Urinary bladder (tissue), 4 donors: ENCODE data around the gene MDP1. TPM values are rescaled to one million over a fixed set of nuclear protein-coding genes. Genes with fewer than 3 reads are reported as not detected.
"Not testable (repeated sequence)": the region's sequence is repeated elsewhere in the genome, so short reads cannot be mapped to it uniquely, and the experiment has no call there.

Experiments
- DNase-seq: peaks from one replicate; pipeline ENCODE4 v3.0.0-alpha.2; 2015; ENCODE audit errors: extremely low spot score
- H3K27ac ChIP-seq: one replicate; pipeline ENCODE4 v1.5.1; 2013; ENCODE audit warnings: low read depth, mild to moderate bottlenecking, moderate library complexity
- H3K36me3 ChIP-seq: one replicate; pipeline ENCODE4 v1.6.1; 2013; ENCODE audit warnings: mild to moderate bottlenecking, moderate library complexity; ENCODE audit not compliant: insufficient read depth
- H3K4me1 ChIP-seq: one replicate; pipeline ENCODE4 v1.6.1; 2013; ENCODE audit warnings: mild to moderate bottlenecking, moderate library complexity; ENCODE audit not compliant: insufficient read depth
- H3K4me3 ChIP-seq: one replicate; pipeline ENCODE4 v1.5.1; 2013; ENCODE audit warnings: low read depth, low read length
- WGBS: extraction: QIAGEN DNeasy Blood & Tissue Kit; methylation state at CpG from one replicate; pipeline ENCODE4 v1.1.7; 2013; 5-methylcytosine and 5-hydroxymethylcytosine counted together
- polyA plus RNA-seq: library from polyadenylated mRNA; stranded (reverse); fragments of 200-250 nt; gene quantifications from one replicate; pipeline ENCODE4 v1.2.3, GENCODE V29; 2013
- total RNA-seq: library from RNA; depleted of rRNA; stranded (reverse); fragments of >200 nt; gene quantifications from one replicate; pipeline ENCODE4 v1.2.3, GENCODE V29; 2014
- donor health status: healthy with polysubstance abuse.
- donor health status: healthy.

The MDP1 gene
- total and polyA plus RNA-seq, 2 donors: 15.1 to 29.1 TPM

- Histone ChIP-seq H3K27ac (no peak overlapping the region), H3K4me1 (no peaks in the 10 kb centered on the region), H3K36me3 (no peaks in the 10 kb centered on the region), H3K4me3 (no peak overlapping the region)
- DNase-seq: no peak
- 95% methylated on average over 5 of the region's 5 CpGs for WGBS
Measured at GRCh38 chr14:24207104-24207551, 8.7 kb downstream of the MDP1 start.

GRCh38 chr14:24206260-24207103, 9.4 kb downstream of the MDP1 start:
- peaks cover under 1% of the 10 kb centered on the region for H3K36me3 ChIP-seq
- no peak for DNase-seq
- WGBS: 97% methylated on average over 11 of the region's 11 CpGs

DNA sequence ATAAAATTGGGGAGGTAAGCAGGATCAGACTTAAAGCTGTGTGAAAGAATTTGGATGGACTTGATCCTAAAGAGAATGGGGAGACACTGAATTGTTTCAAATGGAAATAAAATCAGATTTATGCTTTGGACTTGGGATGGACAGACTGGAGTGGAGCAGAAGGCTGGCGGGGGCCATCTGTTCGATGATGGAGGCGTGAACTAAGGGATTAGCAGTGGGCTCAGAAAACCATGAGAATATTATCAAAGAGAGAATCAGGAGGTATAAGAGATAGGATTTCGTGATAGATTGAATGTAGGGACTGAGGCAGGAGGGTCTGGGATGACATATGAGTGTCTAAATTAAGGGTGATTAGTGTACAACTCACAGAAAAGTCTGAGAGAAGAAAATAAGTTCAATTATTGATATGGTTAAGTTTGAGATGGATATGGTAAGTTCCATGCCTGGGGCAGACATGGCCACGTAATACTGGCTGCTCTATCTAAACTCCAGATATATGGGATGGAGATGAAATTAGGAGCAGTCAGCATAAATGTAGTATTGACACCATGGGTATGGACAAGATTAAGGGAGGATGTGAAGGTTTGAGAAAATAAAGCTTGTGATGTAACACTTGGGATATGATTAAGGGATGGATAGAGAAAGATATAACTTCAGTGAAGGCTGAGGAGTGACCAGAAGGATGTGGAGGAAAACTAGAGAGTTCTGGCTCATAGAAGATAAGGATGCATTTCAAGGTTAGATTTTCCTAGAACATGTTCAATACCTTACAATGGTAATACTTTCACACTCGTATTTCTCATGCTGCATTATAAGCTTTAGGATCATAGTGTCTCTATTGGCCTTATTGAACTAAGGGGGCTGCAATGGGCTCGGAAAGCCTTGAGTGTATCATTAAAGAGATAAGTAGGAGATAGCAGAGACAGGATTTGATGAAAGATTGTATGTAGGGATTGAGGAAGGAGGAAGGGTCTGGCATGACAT, 11.4 kb downstream of the MDP1 start:
- Histone ChIP-seq H3K4me3 (no peak overlapping the region), H3K4me1 (no peaks in the 10 kb centered on the region), H3K36me3 (peaks cover 2% of the 10 kb centered on the region), H3K27ac (no peak overlapping the region)
- 90% methylated on average over 7 of the region's 7 CpGs for WGBS
- no peak for DNase-seq

More at GRCh38 chr14:24206260-24207103, 9.4 kb downstream of the MDP1 start:
- Histone ChIP-seq H3K4me3 (no peak overlapping the region), H3K27ac (no peak overlapping the region), H3K4me1 (no peaks in the 10 kb centered on the region)

- H3K4me1 ChIP-seq, H3K4me3 ChIP-seq, H3K27ac ChIP-seq, H3K36me3 ChIP-seq, DNase-seq: not testable (repeated sequence)
- WGBS: 97% methylated on average over 16 of the region's 16 CpGs
Measured at GRCh38 chr14:24203249-24203886, 12.5 kb downstream of the MDP1 start.

GRCh38 chr14:24202538-24202937, 13.3 kb downstream of the MDP1 start:
- H3K4me1 ChIP-seq, H3K4me3 ChIP-seq, DNase-seq, H3K36me3 ChIP-seq, H3K27ac ChIP-seq: not testable (repeated sequence)
- WGBS: 81% methylated on average over 8 of the region's 8 CpGs

- 82% methylated on average over 7 of the region's 7 CpGs for WGBS
- Histone ChIP-seq H3K4me1 (peaks cover 1% of the 10 kb centered on the region), H3K27ac (no peak overlapping the region), H3K4me3 (no peak overlapping the region), H3K36me3 (peaks cover 2% of the 10 kb centered on the region)
- DNase-seq: no peak
Measured at GRCh38 chr14:24198814-24199524, 16.9 kb downstream of the MDP1 start.

- H3K27ac ChIP-seq: no peak overlapping the region
- H3K36me3 ChIP-seq: peaks cover 2% of the 10 kb centered on the region
- no peak for DNase-seq
- peaks cover 1% of the 10 kb centered on the region for H3K4me1 ChIP-seq
- 97% methylated on average over 2 of the region's 2 CpGs for WGBS
- H3K4me3 ChIP-seq: no peak overlapping the region
Measured at GRCh38 chr14:24197056-24197450, 18.8 kb downstream of the MDP1 start.

DNA sequence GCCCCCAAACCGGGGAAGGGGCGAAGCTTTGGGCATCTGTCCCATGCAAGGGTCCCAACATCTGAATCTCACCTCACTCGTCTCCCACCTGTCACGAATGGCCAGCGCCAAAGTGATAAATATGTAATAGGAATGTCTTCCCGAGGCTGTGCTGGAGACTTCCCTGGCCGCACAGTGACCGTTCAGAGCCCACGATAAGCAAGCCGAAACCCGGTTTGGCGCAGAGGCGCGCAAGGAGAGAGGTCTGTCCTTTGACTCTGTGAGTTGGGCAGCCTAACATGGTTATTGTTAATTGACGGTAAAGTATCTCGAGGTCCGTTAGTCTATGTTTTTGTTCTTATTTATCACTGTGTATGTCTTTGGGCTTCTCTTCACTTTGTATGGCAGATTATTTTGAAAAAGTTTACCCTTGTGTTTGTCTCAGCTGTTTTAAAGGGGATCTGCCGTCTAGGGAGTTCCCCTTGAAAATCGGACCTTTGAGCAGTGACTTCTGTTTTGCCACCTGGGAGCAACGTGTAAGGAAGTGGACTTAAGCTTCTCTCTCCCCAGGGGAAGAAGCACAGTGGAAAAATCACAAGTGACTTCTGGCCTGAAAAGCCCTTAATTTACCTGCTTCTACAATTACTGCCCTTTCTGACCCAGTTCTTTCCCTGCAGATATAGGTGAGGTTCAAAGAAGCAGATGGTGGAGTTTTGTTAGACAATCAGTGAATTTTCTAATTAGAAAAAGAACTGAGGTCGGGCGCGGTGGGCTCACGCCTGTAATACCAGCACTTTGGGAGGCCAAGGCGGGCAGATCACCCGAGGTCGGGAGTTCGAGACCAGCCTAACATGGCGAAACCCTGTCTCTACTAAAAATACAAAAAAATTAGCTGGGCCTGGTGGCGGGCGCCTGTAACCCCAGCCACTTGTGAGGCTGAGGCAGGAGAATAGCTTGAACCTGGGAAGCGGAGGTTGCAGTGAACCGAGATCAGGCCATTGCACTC, 19.5 kb downstream of the MDP1 start:
- Histone ChIP-seq H3K27ac (peak overlapping the region; percentile 94), H3K36me3 (peaks cover under 1% of the 10 kb centered on the region), H3K4me1 (peaks cover 1% of the 10 kb centered on the region), H3K4me3 (peak overlapping the region; percentile 67)
- DNase-seq: no peak
- WGBS: 36% methylated on average over 33 of the region's 33 CpGs

DNA sequence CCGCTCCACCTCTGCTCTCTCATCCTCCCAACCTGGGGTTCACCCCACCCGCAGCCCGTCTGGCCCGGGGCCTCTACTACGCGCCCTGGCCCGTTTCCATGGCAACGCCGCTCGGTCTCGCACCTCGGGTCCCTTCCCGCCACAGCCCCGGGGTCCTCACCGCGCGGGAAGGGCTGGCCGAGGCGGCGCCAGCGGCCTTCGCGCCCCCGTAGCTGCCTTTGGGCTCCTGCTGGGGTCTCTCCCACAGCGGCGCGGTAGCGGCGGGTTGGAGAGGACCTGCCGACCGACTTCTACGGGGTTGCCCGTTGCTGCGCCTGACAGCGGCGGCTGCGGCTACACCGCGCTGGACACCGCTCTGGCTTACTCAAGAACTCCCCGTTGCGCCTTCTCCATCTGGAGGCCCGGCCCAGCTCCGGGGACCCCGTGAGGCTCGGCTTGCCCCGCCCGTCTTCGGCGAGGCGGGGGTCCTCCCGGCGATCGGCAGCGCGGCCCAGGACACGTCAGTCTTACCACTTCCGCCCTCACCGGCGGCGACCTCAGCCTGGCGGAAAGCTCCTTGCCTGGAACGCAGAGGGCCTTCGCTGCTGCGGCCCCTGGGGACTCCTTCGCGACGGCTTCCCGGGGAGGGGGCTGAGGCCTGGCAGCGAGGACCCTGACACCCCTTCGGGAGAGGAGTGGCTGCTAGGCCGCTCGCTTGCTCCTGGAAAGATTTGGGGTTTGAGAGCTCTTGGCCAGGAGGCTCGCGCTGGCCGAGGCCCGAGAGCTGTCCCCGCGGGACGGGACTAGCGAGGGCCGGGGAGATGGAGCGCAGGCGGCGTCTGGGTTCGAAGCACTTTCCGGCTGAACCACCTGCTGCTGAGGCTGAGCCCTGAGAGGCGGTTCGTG, 20.4 kb downstream of the MDP1 start, which contains the start of gene TM9SF1:
Gene TM9SF1 (minus strand): TSS at position 256 of the 885 bp plus-strand sequence. CDS start 422 bp downstream, outside the sequence.
- DNase-seq: peak; percentile 57
- no peaks in the 10 kb centered on the region for H3K36me3 ChIP-seq

DNA sequence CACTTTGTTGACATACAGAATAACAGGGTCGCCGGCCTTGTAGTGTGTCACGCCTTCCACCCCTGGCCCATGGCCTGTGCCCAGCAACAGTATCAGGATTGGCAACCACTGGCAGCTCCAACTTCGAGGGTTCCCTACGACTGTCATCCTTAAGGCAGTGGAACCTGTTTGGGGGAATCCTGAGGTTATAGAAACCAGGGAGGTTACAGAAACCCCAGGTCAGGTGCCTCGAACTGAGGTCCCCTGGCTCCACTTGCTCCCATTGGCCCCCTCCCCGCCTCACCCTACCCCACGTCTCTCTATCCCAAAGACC, 21.0 kb downstream of the MDP1 start:
- Histone ChIP-seq H3K27ac (peak overlapping the region; percentile 94), H3K4me1 (peaks cover 1% of the 10 kb centered on the region), H3K36me3 (no peaks in the 10 kb centered on the region), H3K4me3 (peak overlapping the region; percentile 67)
- 56% methylated on average over 8 of the region's 8 CpGs for WGBS
- DNase-seq: no peak

More for the DNA sequence above, 20.4 kb downstream of the MDP1 start, which contains the start of gene TM9SF1:
- under 1% methylated on average over 89 of the region's 89 CpGs for WGBS
- H3K4me1 ChIP-seq: peaks cover 1% of the 10 kb centered on the region
- peak within 1 kb of the TSS; percentile 67 for H3K4me3 ChIP-seq
- peak within 1 kb of the TSS; percentile 94 for H3K27ac ChIP-seq

GRCh38 chr14:24194186-24194872, 21.5 kb downstream of the MDP1 start:
- 81% methylated on average over 7 of the region's 7 CpGs for WGBS
- Histone ChIP-seq H3K4me3 (peak overlapping the region; percentile 67), H3K27ac (no peak overlapping the region), H3K36me3 (no peaks in the 10 kb centered on the region), H3K4me1 (peaks cover 1% of the 10 kb centered on the region)
- DNase-seq: no peak
